H1 (cell line): ENCODE data around the gene RIMS1. TPM values are rescaled to one million over a fixed set of nuclear protein-coding genes. Genes with fewer than 3 reads are reported as not detected.

Source experiments
- CTCF ChIA-PET: fragments of 300-600 bp; sonication (Branson Sonifier 250); formaldehyde crosslinking; loops from one replicate; lab custom pipeline; 2021; ENCODE audit not compliant: partially characterized antibody; lab: Charles Lee
- POLR2A ChIA-PET: fragments of 300-600 bp; sonication (Branson Sonifier 250); formaldehyde crosslinking; loops from one replicate; lab custom pipeline; 2021; ENCODE audit warnings: inconsistent platforms; ENCODE audit not compliant: partially characterized antibody; lab: Charles Lee
- DNase-seq, 2 experiments: peaks; one replicate each; pipeline versions ENCODE4 v3.0.0 to v3.0.0-alpha.2; 2010 to 2022; ENCODE audit warnings: low spot score in 2 of 2, low read depth in 1 of 2, mixed read lengths in 1 of 2
- FAIRE-seq: peaks from 2 replicates; lab custom pipeline; 2011; peaks lifted over from hg19 to GRCh38; lab: Jason Lieb, UNC
- H2AFZ ChIP-seq: 2 replicates; pipeline ENCODE4 v1.8.1; 2012; ENCODE audit warnings: low read length, inconsistent platforms
- H2AK5ac ChIP-seq: 2 replicates; pipeline ENCODE4 v1.6.1; 2013; ENCODE audit warnings: low read depth, low read length
- H2BK120ac ChIP-seq: replicated peaks from 2 replicates; pipeline ENCODE3; 2013; ENCODE audit warnings: low read depth, low read length, inconsistent platforms
- H2BK12ac ChIP-seq: 2 replicates; pipeline ENCODE4 v1.6.1; 2013; ENCODE audit warnings: low read depth, low read length
- H2BK15ac ChIP-seq: 2 replicates; pipeline ENCODE4 v1.6.1; 2013; ENCODE audit warnings: low read length
- H2BK20ac ChIP-seq: 2 replicates; pipeline ENCODE4 v1.6.1; 2013; ENCODE audit warnings: low read length
- H2BK5ac ChIP-seq: 2 replicates; pipeline ENCODE4 v1.6.1; 2013; ENCODE audit warnings: low read depth, low read length
- H3K14ac ChIP-seq: 2 replicates; pipeline ENCODE4 v1.6.1; 2013; ENCODE audit warnings: inconsistent platforms; ENCODE audit not compliant: insufficient read length
- H3K18ac ChIP-seq: 2 replicates; pipeline ENCODE4 v1.6.1; 2013; ENCODE audit warnings: low read length; ENCODE audit errors: extremely low read depth
- H3K23ac ChIP-seq: 2 replicates; pipeline ENCODE4 v1.6.1; 2013; ENCODE audit warnings: inconsistent platforms; ENCODE audit not compliant: insufficient read length
- H3K23me2 ChIP-seq: 2 replicates; pipeline ENCODE4 v1.6.1; 2013; ENCODE audit warnings: low read depth, low read length
- H3K27ac ChIP-seq: 2 replicates; pipeline ENCODE4 v1.6.1; 2011; ENCODE audit warnings: low read depth, low read length, inconsistent platforms
- H3K27me3 ChIP-seq, 4 experiments: replicated peaks in 1 of 4; 1 replicate in 1 of 4; 2 replicates in 3 of 4; pipeline versions ENCODE4 v1.6.1 to v1.8.1; 2011 to 2013; ENCODE audit warnings: low read length in 3 of 4, mild to moderate bottlenecking in 3 of 4, inconsistent platforms in 2 of 4, mixed read lengths in 2 of 4, moderate library complexity in 1 of 4; ENCODE audit not compliant: control insufficient read depth in 3 of 4, insufficient read depth in 3 of 4; ENCODE audit errors: extremely low read depth in 1 of 4
- H3K36me3 ChIP-seq, 4 experiments: 2 replicates each; pipeline versions ENCODE4 v1.6.1 to v1.8.1; 2011 to 2013; ENCODE audit warnings: mild to moderate bottlenecking in 4 of 4, low read length in 3 of 4, moderate library complexity in 2 of 4, control low read depth in 1 of 4, inconsistent platforms in 1 of 4; ENCODE audit not compliant: insufficient read depth in 4 of 4, control insufficient read depth in 2 of 4
- H3K4ac ChIP-seq: replicated peaks from 2 replicates; pipeline ENCODE3; 2013; ENCODE audit warnings: low read length, low read depth, mixed read lengths, inconsistent platforms; ENCODE audit not compliant: insufficient read length
- H3K4me1 ChIP-seq, 4 experiments: replicated peaks in 1 of 4; 1 replicate in 1 of 4; 2 replicates in 3 of 4; pipeline versions ENCODE4 v1.6.1 to v1.8.1; 2011 to 2013; ENCODE audit warnings: low read length in 3 of 4, inconsistent platforms in 2 of 4, mixed read lengths in 1 of 4; ENCODE audit not compliant: insufficient read depth in 4 of 4, control insufficient read depth in 3 of 4
- H3K4me2 ChIP-seq, 2 experiments: 2 replicates each; pipeline versions ENCODE4 v1.6.1 to v1.8.1; 2011 to 2013; ENCODE audit warnings: low read depth in 2 of 2, low read length in 2 of 2, control low read depth in 1 of 2, inconsistent platforms in 1 of 2, mild to moderate bottlenecking in 1 of 2; ENCODE audit not compliant: insufficient read depth in 1 of 2
- H3K4me3 ChIP-seq, 4 experiments: fragments of 200-600, 300-600 bp in 1 of 4; sonication (generic), shearing (Covaris generic), sonication (Bioruptor Twin) in 1 of 4; 2 replicates each; pipeline versions ENCODE4 v1.5.1 to v1.8.1; 2011 to 2016; ENCODE audit warnings: low read length in 4 of 4, low read depth in 3 of 4, control low read depth in 2 of 4, inconsistent platforms in 2 of 4, mild to moderate bottlenecking in 2 of 4, mixed read lengths in 1 of 4, moderate library complexity in 1 of 4; ENCODE audit not compliant: insufficient read depth in 2 of 4; ENCODE audit errors: extremely low read depth in 1 of 4
- H3K56ac ChIP-seq: replicated peaks from 2 replicates; pipeline ENCODE3; 2013; ENCODE audit warnings: low read depth, mild to moderate bottlenecking, mixed read lengths, low read length, inconsistent platforms; ENCODE audit not compliant: insufficient read length
- H3K79me1 ChIP-seq: 2 replicates; pipeline ENCODE4 v1.6.1; 2013; ENCODE audit warnings: low read depth, low read length, control low read depth
- H3K79me2 ChIP-seq, 2 experiments: 2 replicates each; pipeline versions ENCODE4 v1.6.1 to v1.8.1; 2012 to 2013; ENCODE audit warnings: low read length in 2 of 2, mild to moderate bottlenecking in 2 of 2, inconsistent platforms in 1 of 2; ENCODE audit not compliant: insufficient read depth in 2 of 2, control insufficient read depth in 1 of 2
- H3K9ac ChIP-seq, 4 experiments: replicated peaks in 1 of 4; 1 replicate in 1 of 4; 2 replicates in 3 of 4; pipeline versions ENCODE4 v1.6.1 to v1.8.1; 2011 to 2013; ENCODE audit warnings: low read depth in 3 of 4, low read length in 3 of 4, control low read depth in 2 of 4, mild to moderate bottlenecking in 2 of 4, moderate library complexity in 2 of 4, inconsistent platforms in 1 of 4; ENCODE audit errors: extremely low read depth in 1 of 4
- H3K9me3 ChIP-seq, 2 experiments: 2 replicates each; pipeline versions ENCODE4 v1.6.1 to v1.8.1; 2012 to 2013; ENCODE audit warnings: mild to moderate bottlenecking in 2 of 2, moderate library complexity in 2 of 2, control low read depth in 1 of 2, inconsistent platforms in 1 of 2, low read depth in 1 of 2, low read length in 1 of 2, mixed read lengths in 1 of 2; ENCODE audit not compliant: insufficient read depth in 2 of 2
- H4K20me1 ChIP-seq, 2 experiments: replicated peaks in 1 of 2; 2 replicates each; pipeline versions ENCODE3 to v1.8.1; 2011 to 2013; ENCODE audit warnings: inconsistent platforms in 2 of 2, low read length in 2 of 2, mild to moderate bottlenecking in 1 of 2; ENCODE audit not compliant: insufficient read depth in 2 of 2, control insufficient read depth in 1 of 2
- H4K5ac ChIP-seq: 2 replicates; pipeline ENCODE4 v1.6.1; 2013; ENCODE audit warnings: low read length, low read depth, mixed read lengths, inconsistent platforms; ENCODE audit not compliant: insufficient read length
- H4K8ac ChIP-seq: 2 replicates; pipeline ENCODE4 v1.8.0; 2013; ENCODE audit warnings: mild to moderate bottlenecking, moderate library complexity, low read length, inconsistent platforms; ENCODE audit not compliant: insufficient read depth; ENCODE audit errors: extremely low read depth
- H4K91ac ChIP-seq: replicated peaks from 2 replicates; pipeline ENCODE3; 2013; ENCODE audit warnings: low read length, mixed read lengths, inconsistent platforms; ENCODE audit not compliant: insufficient read length
- ASH2L ChIP-seq: fragments of 200-600, 300-600 bp; sonication (generic); IDR thresholded peaks from one replicate; pipeline ENCODE4 v1.7.1; 2017; ENCODE audit warnings: low read length
- CTCF ChIP-seq, 3 experiments: IDR thresholded peaks; 1 replicate in 2 of 3; 2 replicates in 1 of 3; pipeline versions ENCODE4 v1.5.1 to v1.6.1; 2011; ENCODE audit warnings: low read length in 3 of 3, mild to moderate bottlenecking in 3 of 3, inconsistent platforms in 2 of 3, low read depth in 1 of 3, moderate library complexity in 1 of 3; ENCODE audit not compliant: insufficient read depth in 1 of 3; ENCODE audit errors: control extremely low read depth in 1 of 3
- EZH2 ChIP-seq: fragments of 200-600 bp; sonication (generic); IDR thresholded peaks from 2 replicates; pipeline ENCODE4 v1.7.1; 2012; ENCODE audit warnings: low read depth, mild to moderate bottlenecking, moderate library complexity, low read length, inconsistent platforms; ENCODE audit not compliant: severe bottlenecking
- FOSL1 ChIP-seq: IDR thresholded peaks from 2 replicates; pipeline ENCODE4 v1.6.1; 2011; ENCODE audit warnings: mild to moderate bottlenecking, low read depth, low read length, moderate library complexity; ENCODE audit not compliant: insufficient read depth
- GTF2F1 ChIP-seq: IDR thresholded peaks from 2 replicates; pipeline ENCODE4 v1.6.1; 2012; ENCODE audit warnings: low read depth, low read length, improper control_type of control experiment, borderline replicate concordance
- KDM1A ChIP-seq: fragments of 200-600, 300-600 bp; sonication (generic); IDR thresholded peaks from 2 replicates; pipeline ENCODE4 v1.7.1; 2016; ENCODE audit warnings: mild to moderate bottlenecking, low read length, borderline replicate concordance
- POLR2A ChIP-seq, 2 experiments: IDR thresholded peaks; 1 replicate in 1 of 2; 2 replicates in 1 of 2; pipeline ENCODE4 v1.6.1; 2011; ENCODE audit warnings: low read depth in 2 of 2, low read length in 2 of 2, mild to moderate bottlenecking in 2 of 2; ENCODE audit errors: control extremely low read depth in 1 of 2
- RAD21 ChIP-seq, 2 experiments: IDR thresholded peaks in 1 of 2; conservative IDR thresholded peaks in 1 of 2; 2 replicates each; pipeline ENCODE4 v1.6.1; 2011; ENCODE audit warnings: low read depth in 2 of 2, low read length in 2 of 2, improper control_type of control experiment in 1 of 2, inconsistent platforms in 1 of 2, mild to moderate bottlenecking in 1 of 2, moderate library complexity in 1 of 2
- RXRA ChIP-seq: IDR thresholded peaks from 2 replicates; pipeline ENCODE4 v1.6.1; 2011; ENCODE audit warnings: low read depth, mild to moderate bottlenecking, low read length, moderate library complexity; ENCODE audit not compliant: insufficient read depth
- SIRT6 ChIP-seq: IDR thresholded peaks from one replicate; pipeline ENCODE4 v1.7.1; 2012; ENCODE audit warnings: low read length, inconsistent platforms
- SIX5 ChIP-seq: IDR thresholded peaks from 2 replicates; pipeline ENCODE4 v1.6.1; 2011; ENCODE audit warnings: mild to moderate bottlenecking, low read depth, low read length
- SP2 ChIP-seq: IDR thresholded peaks from 2 replicates; pipeline ENCODE4 v1.6.1; 2012; ENCODE audit warnings: mild to moderate bottlenecking, low read length, inconsistent platforms
- TAF7 ChIP-seq: optimal IDR thresholded peaks from 2 replicates; pipeline ENCODE3; 2011; ENCODE audit warnings: low read depth, mild to moderate bottlenecking, inconsistent platforms, low read length, moderate library complexity, borderline replicate concordance
- WGBS, 2 experiments: shearing (Covaris generic) in 1 of 2; methylation state at CpG; one replicate each; pipeline versions ENCODE4 v1.1.6 to v1.1.7; 2013 to 2015; ENCODE audit warnings: low lambda C conversion rate in 2 of 2, mixed read lengths in 2 of 2, inconsistent platforms in 1 of 2, low coverage in 1 of 2, missing lambda C conversion rate in 1 of 2; ENCODE audit not compliant: insufficient replicate concordance in 2 of 2, insufficient coverage in 1 of 2, insufficient read length in 1 of 2; ENCODE audit errors: extremely low coverage in 1 of 2, missing lambda C conversion rate in 1 of 2; 5-methylcytosine and 5-hydroxymethylcytosine counted together
- polyA plus RNA-seq, 7 experiments: library from polyadenylated mRNA; depleted of rRNA in 3 of 7; stranded (reverse) in 5 of 7; unstranded in 2 of 7; fragments of >200 nt in 5 of 7; fragments of 200-250 nt in 2 of 7; gene quantifications; 1 replicate in 5 of 7; 2 replicates in 1 of 7; 4 replicates in 1 of 7; pipeline versions ENCODE4 v1.2.1 to v1.2.3, GENCODE V29; 2011 to 2013; ENCODE audit warnings: missing spikeins in 2 of 7, mixed read lengths in 2 of 7
- total RNA-seq: library from RNA; stranded (reverse); fragmentation: NEBNext Ultra II Directional; extraction: Animal tissue kit (Norgen Biotek cat#: 25700); gene quantifications from 2 replicates; pipeline ENCODE4 v1.2.1, GENCODE V29; 2021

The RIMS1 gene
- total and polyA plus RNA-seq, 2 of the 8 experiments (the other 6 are each of a cell fraction or from before 2014, with no cell fraction given) = 0.63 to 2.3 TPM

DNA sequence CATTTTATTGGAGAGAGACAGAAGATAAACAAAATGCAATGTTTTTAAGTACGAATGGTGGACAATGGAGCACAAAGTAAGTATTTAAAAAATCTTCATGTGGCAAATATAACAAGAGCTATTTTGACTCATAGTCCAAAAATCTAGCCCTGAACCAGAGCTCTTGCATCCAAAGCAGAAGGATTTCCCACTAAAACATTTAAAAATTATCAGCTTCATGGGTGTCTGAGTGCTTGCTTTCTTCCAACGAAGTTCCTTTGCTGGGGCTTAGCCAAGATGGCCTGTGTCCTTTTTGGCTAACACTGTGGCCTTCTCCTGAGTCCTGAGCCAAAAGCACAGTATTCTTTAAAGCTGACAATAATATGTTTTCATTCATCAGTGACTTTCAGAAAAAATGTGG lies 161.7 kb downstream of the RIMS1 start:
- H3K56ac ChIP-seq = no peak overlapping the region
- H4K8ac ChIP-seq = no peak overlapping the region
- H4K20me1 ChIP-seq = no peaks in the 10 kb centered on the region
- CTCF ChIA-PET = no interaction called here
- H3K18ac ChIP-seq = no peak overlapping the region
- WGBS, 2 experiments = 93% methylated on average over 2 of the region's 2 CpGs; no CpG with 5 or more reads in 1 of the 2 experiments
- no peaks in the 10 kb centered on the region for H3K27me3 ChIP-seq
- H3K27ac ChIP-seq = no peak overlapping the region
- H3K4me2 ChIP-seq = no peak overlapping the region
- POLR2A ChIA-PET = no interaction called here
- no peak overlapping the region for H3K9ac ChIP-seq
- H3K23me2 ChIP-seq = no peaks in the 10 kb centered on the region; the same call in 1 of the 2 replicates
- DNase-seq = no peak
- H2AFZ ChIP-seq = no peak overlapping the region
- no peak overlapping the region for H2AK5ac ChIP-seq
- no peak overlapping the region for H2BK120ac ChIP-seq
- no peak overlapping the region for H2BK15ac ChIP-seq
- H3K79me2 ChIP-seq = no peaks in the 10 kb centered on the region
- H3K9me3 ChIP-seq = no peaks in the 10 kb centered on the region
- H3K23ac ChIP-seq = no peak overlapping the region
- no peak overlapping the region for H2BK12ac ChIP-seq
- H2BK5ac ChIP-seq = no peak overlapping the region
- no peak for FAIRE-seq
- no peaks in the 10 kb centered on the region for H3K4me1 ChIP-seq
- no peak overlapping the region for H4K91ac ChIP-seq
- no peak overlapping the region for H3K4me3 ChIP-seq
- H3K79me1 ChIP-seq = no peaks in the 10 kb centered on the region
- H4K5ac ChIP-seq = no peak overlapping the region
- no peak overlapping the region for H3K4ac ChIP-seq
- H3K14ac ChIP-seq = no peak overlapping the region
- H2BK20ac ChIP-seq = no peak overlapping the region
- no peaks in the 10 kb centered on the region for H3K36me3 ChIP-seq
- TF ChIP-seq ASH2L (no peak), SIX5 (no peak), TAF7 (no peak), KDM1A (no peak), RAD21 (IDR thresholded peaks at IDR 0.05 in 1 of 2, conservative IDR thresholded peaks at IDR 0.05 in 1 of 2; ENCODE audit: low read depth in 2 of 2, low read length in 2 of 2) (no peak), CTCF (IDR thresholded peaks at IDR 0.05; ENCODE audit: control extremely low read depth in 1 of 3, insufficient read depth in 1 of 3, low read depth in 1 of 3, low read length in 3 of 3) (no peak), SP2 (no peak), FOSL1 (no peak), RXRA (no peak), POLR2A (IDR thresholded peaks at IDR 0.05; ENCODE audit: control extremely low read depth in 1 of 2, low read depth in 2 of 2, low read length in 2 of 2) (no peak), GTF2F1 (no peak), EZH2 (no peak), SIRT6 (no peak)
